Lung (tissue), 12 donors: ENCODE results near the gene NLRP9. TPM values are rescaled to one million over a fixed set of nuclear protein-coding genes. Genes with fewer than 3 reads are reported as not detected.

Source experiments
- ATAC-seq: fragments of 200-7000 bp; cut with Tn5 transposase; one replicate; pipeline ENCODE4 v1.9.1; 2020; ENCODE audit warnings: moderate number of reproducible peaks; ENCODE audit not compliant: insufficient read depth, low FRiP score
- DNase-seq, 3 donors: peaks; one replicate each; pipeline ENCODE4 v3.0.0-alpha.2; 2013 to 2017
- H3K27ac ChIP-seq, 2 donors: one replicate each; pipeline ENCODE4 v1.5.1; 2013; ENCODE audit warnings: mild to moderate bottlenecking in 2 of 2, moderate library complexity in 2 of 2, control low read depth in 1 of 2, inconsistent platforms in 1 of 2, low read depth in 1 of 2, low read length in 1 of 2
- H3K27me3 ChIP-seq, 3 donors: one replicate each; pipeline ENCODE4 v1.5.1; 2013; ENCODE audit warnings: low read length in 2 of 3; ENCODE audit not compliant: control insufficient read depth in 3 of 3, insufficient read depth in 3 of 3
- H3K36me3 ChIP-seq, 4 donors: one replicate each; pipeline ENCODE4 v1.5.1; 2013; ENCODE audit warnings: low read length in 4 of 4, mild to moderate bottlenecking in 1 of 4, moderate library complexity in 1 of 4; ENCODE audit not compliant: control insufficient read depth in 4 of 4, insufficient read depth in 4 of 4
- H3K4me1 ChIP-seq, 5 donors: one replicate each; pipeline ENCODE4 v1.5.1; 2013; ENCODE audit warnings: low read length in 5 of 5, mild to moderate bottlenecking in 2 of 5, moderate library complexity in 1 of 5; ENCODE audit not compliant: control insufficient read depth in 5 of 5, insufficient read depth in 5 of 5
- H3K4me3 ChIP-seq: one replicate; pipeline ENCODE4 v1.5.1; 2013; ENCODE audit warnings: mild to moderate bottlenecking, control low read depth, moderate library complexity
- H3K9ac ChIP-seq, 2 donors: one replicate each; pipeline ENCODE4 v1.5.1; 2013; ENCODE audit warnings: low read length in 2 of 2, control low read depth in 1 of 2; ENCODE audit not compliant: insufficient read depth in 1 of 2
- H3K9me3 ChIP-seq, 4 donors: one replicate each; pipeline ENCODE4 v1.5.1; 2013; ENCODE audit warnings: low read length in 3 of 4, mild to moderate bottlenecking in 1 of 4, moderate library complexity in 1 of 4; ENCODE audit not compliant: control insufficient read depth in 4 of 4, insufficient read depth in 3 of 4
- WGBS, 2 donors: extraction: QIAGEN DNeasy Blood & Tissue Kit; methylation state at CpG; one replicate each; pipeline ENCODE4 v1.1.7; 2013; 5-methylcytosine and 5-hydroxymethylcytosine counted together
- polyA plus RNA-seq, 2 donors: library from polyadenylated mRNA; stranded (reverse); fragments of 200-250 nt; gene quantifications; one replicate each; pipeline ENCODE4 v1.2.1, GENCODE V29; 2013
- total RNA-seq, 2 donors: library from RNA; depleted of rRNA in 1 of 2; stranded (reverse); fragments of >200 nt in 1 of 2; gene quantifications; one replicate each; pipeline ENCODE4 v1.2.1, GENCODE V29; 2014 to 2021
- TF ChIP-seq, protein P1 (sequence below): IDR thresholded peaks from 2 replicates; pipeline ENCODE4 v1.5.1; 2012; ENCODE audit warnings: mild to moderate bottlenecking; ENCODE audit errors: control extremely low read depth, extremely low read depth
- donor health status: control.
- donor health status: control.
- donor health status: Bipolar disorder and iron deficiency.
- donor health status: healthy.
- donor health status: DM: yes; HTN: yes; CAD: no.

Gene NLRP9
- total and polyA plus RNA-seq, 4 donors = not detected

DNA sequence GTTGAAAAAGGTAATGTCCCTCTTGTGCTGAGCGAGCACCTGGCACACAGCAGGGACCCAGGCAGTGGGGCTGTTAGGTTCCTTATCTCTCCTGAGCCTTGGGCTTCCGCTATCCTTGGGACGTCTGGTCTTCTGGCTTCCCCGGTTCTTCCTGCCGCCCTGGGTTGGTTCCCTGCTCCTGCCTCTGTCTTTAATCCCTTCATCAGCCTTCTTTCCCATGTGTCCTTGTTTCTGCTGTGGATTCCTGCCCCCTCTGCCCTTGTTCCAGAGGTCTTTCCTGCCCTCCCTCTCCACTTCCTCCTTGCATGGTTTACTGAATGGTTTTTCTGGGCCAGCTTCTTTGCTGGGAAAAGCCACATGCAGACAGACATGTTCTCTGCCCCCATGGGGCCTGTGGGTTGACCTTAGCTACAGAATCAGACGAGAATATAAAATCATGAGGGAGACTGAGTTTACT, 60.6 kb downstream of the NLRP9 start:
- Histone ChIP-seq H3K27ac (peak overlapping the region in 1 of 2 donors; percentile 8), H3K4me1 (peaks cover 3 to 14% (median 11%) of the 10 kb centered on the region in 5 donors), H3K27me3 (no peaks in the 10 kb centered on the region), H3K36me3 (peaks cover 0 to 42% (median 29%) of the 10 kb centered on the region in 4 donors), H3K4me3 (no peak overlapping the region), H3K9ac (no peak overlapping the region), H3K9me3 (no peaks in the 10 kb centered on the region)
- TF ChIP-seq, protein P1, sequence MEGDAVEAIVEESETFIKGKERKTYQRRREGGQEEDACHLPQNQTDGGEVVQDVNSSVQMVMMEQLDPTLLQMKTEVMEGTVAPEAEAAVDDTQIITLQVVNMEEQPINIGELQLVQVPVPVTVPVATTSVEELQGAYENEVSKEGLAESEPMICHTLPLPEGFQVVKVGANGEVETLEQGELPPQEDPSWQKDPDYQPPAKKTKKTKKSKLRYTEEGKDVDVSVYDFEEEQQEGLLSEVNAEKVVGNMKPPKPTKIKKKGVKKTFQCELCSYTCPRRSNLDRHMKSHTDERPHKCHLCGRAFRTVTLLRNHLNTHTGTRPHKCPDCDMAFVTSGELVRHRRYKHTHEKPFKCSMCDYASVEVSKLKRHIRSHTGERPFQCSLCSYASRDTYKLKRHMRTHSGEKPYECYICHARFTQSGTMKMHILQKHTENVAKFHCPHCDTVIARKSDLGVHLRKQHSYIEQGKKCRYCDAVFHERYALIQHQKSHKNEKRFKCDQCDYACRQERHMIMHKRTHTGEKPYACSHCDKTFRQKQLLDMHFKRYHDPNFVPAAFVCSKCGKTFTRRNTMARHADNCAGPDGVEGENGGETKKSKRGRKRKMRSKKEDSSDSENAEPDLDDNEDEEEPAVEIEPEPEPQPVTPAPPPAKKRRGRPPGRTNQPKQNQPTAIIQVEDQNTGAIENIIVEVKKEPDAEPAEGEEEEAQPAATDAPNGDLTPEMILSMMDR = no peak
- DNase-seq = peak in 1 of 3 donors; percentile 11
- ATAC-seq = no peak
- 55 to 62% methylated on average over 6 of the region's 6 CpGs for WGBS, 2 donors

DNA sequence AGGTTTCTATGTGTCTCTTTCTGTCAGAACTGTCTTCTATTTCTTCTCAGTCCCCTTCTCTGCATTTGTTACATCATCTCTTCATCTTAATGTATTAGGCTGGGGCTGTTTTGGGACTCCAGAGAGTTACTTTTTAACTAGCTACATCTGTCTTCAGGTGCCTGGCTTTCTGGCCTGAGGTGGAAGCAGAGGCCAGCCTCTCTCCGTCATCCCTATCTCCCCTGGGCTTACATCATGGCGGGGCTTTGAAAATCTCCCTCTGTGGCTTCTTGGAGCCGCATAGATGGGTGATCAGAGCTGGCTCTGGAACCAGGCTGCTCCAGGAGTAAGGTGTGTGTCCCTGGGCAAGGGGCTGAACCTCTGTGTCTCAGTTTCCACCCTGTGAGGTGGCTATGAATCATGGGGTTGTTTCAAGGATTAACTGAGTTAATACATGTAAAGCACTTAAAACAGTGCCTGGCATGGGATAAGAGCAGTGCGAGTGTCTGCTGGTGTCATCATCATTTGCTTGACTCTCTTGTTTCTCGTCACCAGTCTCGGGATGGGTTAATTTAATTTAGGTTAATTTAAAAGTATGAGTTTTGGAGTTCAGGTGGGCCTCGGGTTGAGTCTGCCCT, 61.2 kb downstream of the NLRP9 start:
- peaks cover 3 to 14% (median 11%) of the 10 kb centered on the region in 5 donors for H3K4me1 ChIP-seq
- H3K4me3 ChIP-seq = no peak overlapping the region
- 87 to 88% methylated on average over 7 of the region's 7 CpGs for WGBS, 2 donors
- no peak overlapping the region for H3K9ac ChIP-seq
- H3K27me3 ChIP-seq = no peaks in the 10 kb centered on the region
- TF ChIP-seq, protein P1 = no peak
- DNase-seq (no peak), ATAC-seq (no peak)
- no peak overlapping the region for H3K27ac ChIP-seq
- no peaks in the 10 kb centered on the region for H3K9me3 ChIP-seq
- peaks cover 0 to 39% (median 26%) of the 10 kb centered on the region in 4 donors for H3K36me3 ChIP-seq

DNA sequence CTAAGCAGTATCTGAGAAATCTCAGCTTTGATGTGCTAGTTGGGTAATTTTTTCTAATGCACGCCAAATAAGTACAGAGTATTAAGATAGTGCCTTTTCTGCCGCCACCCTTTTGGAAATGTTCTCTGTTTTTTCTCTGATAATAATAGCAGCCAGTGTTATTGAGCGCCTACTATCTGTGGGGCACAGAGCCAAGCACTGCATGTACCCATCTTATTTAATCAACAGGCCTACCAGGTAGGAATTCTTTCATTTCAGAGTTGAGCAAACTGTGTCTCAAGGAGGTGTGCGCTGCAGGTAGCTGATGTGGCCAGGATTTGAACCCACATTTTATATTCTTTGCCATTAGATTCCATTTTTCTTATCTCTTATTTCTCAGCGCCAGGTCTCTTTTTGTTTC, 61.8 kb downstream of the NLRP9 start:
- Histone ChIP-seq H3K9ac (peak overlapping the region; percentile 73 to 93), H3K27ac (no peak overlapping the region), H3K27me3 (no peaks in the 10 kb centered on the region), H3K9me3 (no peaks in the 10 kb centered on the region), H3K4me3 (no peak overlapping the region), H3K4me1 (peaks cover 3 to 14% (median 11%) of the 10 kb centered on the region in 5 donors), H3K36me3 (peaks cover 0 to 34% (median 24%) of the 10 kb centered on the region in 4 donors)
- DNase-seq (no peak), ATAC-seq (no peak)
- TF ChIP-seq, protein P1 = no peak
- 65 to 82% methylated on average over 5 of the region's 5 CpGs for WGBS, 2 donors
